Stimulated activated CD4-positive, alpha-beta T cell treated with anti-CD3 and anti-CD28 coated beads, Interleukin-1b, Interleukin-23, amount 100 ng/mL, for 4 hours (primary cell): ENCODE results near the gene TLCD1.
"Not testable (repeated sequence)": the region's sequence is repeated elsewhere in the genome, so short reads cannot be mapped to it uniquely, and the experiment has no call there.

ENCODE experiments used
- DNase-seq, 2 donors: peaks; one replicate each; pipeline ENCODE4 v3.0.0-alpha.2; 2020; ENCODE audit warnings: low read depth in 2 of 2

TLCD1 gene

GRCh38 chr17:28729950-28730330 lies 3.9 kb upstream of the TLCD1 start:
- no peak for DNase-seq

GRCh38 chr17:28728364-28729200 lies 2.5 kb upstream of the TLCD1 start, which contains the start of gene NEK8:
TSS of gene NEK8 (plus strand) at chr17:28728788. CDS start at chr17:28728814, 26 bp downstream.
- DNase-seq = peak; percentile 97 to 98

DNA sequence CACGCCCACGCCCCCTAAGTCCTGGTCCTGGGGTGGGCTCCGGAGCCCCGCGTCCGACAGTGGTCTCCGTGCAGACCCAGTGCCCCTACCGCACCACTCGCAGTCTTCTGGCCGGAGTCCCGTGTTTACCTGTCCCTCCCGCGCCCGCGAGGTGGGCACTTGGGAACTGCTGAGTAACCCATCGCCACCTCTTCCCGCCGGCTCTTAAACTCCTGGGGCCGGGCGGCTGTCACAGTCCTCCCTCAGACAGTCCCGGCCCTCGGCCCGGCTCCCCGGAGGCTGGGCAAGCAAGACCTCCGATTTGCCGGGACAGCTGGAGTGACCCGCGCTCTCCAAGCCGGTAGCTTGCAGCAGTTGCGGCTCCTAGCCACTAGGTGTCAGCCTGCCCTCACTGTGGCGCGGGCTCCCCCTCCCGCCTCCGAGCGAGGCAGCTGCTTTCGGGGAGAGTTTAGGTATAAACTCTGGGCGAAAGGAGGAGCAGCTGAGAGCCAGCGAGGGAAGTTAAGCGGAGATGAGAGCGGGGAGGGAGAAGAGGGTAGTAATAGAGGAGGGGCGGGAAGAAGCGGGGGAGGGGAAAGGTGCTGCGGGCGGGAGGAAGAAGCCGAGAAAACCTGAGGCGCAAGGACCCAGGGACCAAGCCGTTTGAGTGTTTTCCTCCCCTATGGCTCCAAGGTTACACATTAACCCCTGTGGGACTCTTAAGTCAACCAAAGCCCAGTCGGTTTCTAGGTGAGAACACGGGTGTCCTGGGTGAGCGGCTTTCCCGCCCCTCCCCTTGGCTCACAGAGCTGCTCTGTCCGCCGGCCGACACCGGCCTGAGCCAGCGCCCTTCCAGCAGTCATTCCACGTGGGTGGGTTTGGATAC lies 826 bp upstream of the TLCD1 start:
- DNase-seq = peak; percentile 88 to 89

- DNase-seq = no peak
These were observed 290 bp downstream of the TLCD1 start for GRCh38 chr17:28725660-28726225.

DNA sequence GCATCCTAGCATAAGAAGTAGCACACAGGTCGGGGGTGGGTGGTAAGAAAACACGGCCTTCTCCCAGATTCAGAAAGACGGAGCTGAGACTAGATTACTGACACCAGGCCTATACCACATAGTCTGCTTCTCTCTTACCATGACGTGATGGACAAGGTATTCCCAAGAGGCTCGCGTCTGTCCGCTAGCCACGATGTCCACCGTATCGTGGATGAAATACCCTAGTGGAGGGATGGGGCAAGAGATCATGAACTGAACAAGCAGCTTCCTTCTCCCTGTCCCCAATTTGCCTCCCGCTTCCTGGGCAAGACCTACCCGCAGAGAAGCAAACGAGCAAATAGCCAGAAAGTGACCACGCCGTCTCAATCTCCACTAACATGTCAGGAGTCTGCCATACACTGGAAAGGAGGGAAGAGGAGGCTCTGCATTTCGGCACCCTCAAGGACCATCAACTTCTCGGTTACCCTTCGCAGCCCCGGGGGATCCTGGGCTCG lies 820 bp downstream of the TLCD1 start:
- no peak for DNase-seq

GRCh38 chr17:28724500-28725165 lies 1.4 kb downstream of the TLCD1 start:
- no peak for DNase-seq

GRCh38 chr17:28723836-28724499 lies 2.1 kb downstream of the TLCD1 start:
- not testable (repeated sequence) for DNase-seq

- no peak for DNase-seq
These were observed 2.7 kb downstream of the TLCD1 start for GRCh38 chr17:28723159-28723835.

DNA sequence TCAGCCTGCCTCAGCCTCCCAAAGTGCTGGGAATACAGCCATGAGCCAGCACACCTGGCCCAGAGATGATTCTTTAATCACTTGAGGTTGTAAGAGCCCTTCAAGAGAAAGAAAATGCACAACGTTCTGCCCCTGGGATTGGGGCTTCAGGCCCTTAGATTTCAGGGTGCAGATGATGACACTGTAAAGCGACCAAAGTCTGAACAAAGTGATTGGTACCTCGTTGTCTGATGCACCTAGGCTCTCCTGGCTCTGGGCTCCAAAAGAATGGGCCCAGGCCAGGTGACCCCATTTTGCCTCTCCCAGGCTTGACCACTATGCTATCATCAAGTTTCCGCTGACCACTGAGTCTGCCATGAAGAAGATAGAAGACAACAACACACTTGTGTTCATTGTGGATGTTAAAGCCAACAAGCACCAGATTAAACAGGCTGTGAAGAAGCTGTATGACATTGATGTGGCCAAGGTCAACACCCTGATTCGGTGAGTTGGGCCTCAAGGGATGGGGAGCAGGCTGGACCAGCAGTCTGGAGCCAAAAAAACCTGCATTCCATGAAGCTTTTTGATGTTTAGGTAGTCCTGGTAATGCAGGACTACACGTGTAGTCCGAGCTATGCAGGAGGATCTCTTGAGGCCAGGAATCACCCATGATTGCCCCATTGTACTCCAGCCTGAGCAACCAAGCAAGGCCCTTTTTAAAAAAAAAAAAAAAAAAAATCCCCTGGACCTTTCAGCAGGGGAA lies 3.4 kb downstream of the TLCD1 start:
- no peak for DNase-seq

GRCh38 chr17:28720997-28721329 lies 5.1 kb downstream of the TLCD1 start:
- not testable (repeated sequence) for DNase-seq

DNA sequence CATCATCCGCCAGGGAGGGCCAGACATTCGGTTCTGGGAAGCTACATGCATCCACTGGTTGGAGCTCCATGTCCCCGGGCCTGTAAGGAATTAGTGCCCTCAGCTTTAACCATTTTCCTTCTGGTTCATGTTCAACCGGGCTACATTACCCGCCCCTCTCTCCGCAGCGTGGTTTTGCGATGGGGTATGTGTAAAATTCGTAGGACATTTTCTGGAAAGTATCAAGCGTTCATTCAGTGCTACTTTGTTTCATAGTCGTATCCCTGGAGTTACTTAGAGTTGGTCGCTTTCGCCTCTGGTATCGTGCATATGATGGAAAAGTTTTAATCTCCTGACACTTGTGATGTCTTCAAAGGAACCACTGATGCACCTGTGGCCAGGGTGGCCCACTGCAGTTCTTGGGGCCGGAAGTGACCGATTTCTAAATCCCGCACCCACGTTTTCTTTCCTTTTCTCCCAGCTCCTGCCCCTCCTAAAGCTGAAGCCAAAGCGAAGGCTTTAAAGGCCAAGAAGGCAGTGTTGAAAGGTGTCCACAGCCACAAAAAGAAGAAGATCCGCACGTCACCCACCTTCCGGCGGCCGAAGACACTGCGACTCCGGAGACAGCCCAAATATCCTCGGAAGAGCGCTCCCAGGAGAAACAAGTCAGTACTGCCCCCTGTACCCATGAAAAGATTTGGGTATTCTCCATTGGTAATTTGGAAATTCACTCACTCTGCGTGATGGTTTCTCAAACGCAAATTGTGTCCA lies 5.6 kb downstream of the TLCD1 start:
- no peak for DNase-seq

- no peak for DNase-seq
These were observed 7.0 kb downstream of the TLCD1 start for GRCh38 chr17:28719021-28719433.

GRCh38 chr17:28718333-28719020 lies 7.6 kb downstream of the TLCD1 start:
- DNase-seq = no peak

GRCh38 chr17:28717578-28718332 lies 8.3 kb downstream of the TLCD1 start, which contains the start of gene RAB34:
TSS of gene RAB34 (minus strand) at chr17:28717868. CDS start at chr17:28717266, 602 bp downstream.
- DNase-seq = peak in 1 of 2 donors; percentile 39

DNA sequence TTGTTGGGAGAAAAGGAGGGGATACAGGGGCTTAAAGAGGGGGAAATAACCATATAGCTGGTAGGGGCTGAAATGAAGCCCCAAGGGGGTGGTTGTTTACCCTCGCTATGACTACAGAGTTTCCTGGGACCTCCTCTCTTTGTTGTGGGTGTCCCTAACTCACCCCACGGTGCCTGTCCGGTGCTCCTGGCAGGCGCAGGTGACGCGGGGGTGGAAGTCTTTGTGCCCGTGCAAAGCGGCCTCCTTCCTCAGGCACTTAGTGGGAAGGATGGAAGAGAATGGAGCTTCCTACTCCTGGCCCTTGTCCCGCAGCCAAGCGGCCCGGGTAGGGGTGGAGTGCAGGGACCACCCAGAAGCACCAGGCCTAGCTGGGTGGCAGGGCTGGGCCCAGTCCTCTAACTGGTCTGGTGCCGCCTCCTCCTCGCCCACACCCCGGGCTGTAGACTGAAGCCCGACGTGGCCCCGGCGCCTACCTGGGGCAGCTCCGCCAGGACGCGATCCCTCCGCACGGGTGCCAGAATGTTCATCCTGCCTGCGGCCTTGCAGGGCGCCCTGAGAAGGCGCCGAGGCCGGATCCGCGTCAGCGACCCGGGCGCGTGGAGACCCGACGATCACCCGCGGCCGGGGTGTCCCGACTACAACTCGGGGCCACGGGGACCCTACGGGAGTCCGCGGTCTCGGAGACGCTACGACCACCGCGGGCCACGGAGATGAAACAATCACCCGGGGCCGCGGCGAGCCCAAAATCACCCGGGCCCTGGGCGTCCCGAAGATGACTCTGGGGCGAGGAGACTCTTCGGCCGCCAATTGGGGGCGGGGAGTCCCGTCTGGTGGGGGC lies 9.1 kb downstream of the TLCD1 start:
- DNase-seq = no peak

GRCh38 chr17:28715217-28715616 lies 10.8 kb downstream of the TLCD1 start:
- no peak for DNase-seq

GRCh38 chr17:28714281-28714680 lies 11.8 kb downstream of the TLCD1 start:
- no peak for DNase-seq
